ENCODE data around the gene JPH2.

- TF ChIP-seq CTCF (IDR thresholded peaks at IDR 0.05) (no peak), POLR2A (IDR thresholded peaks at IDR 0.05) (no peak)
These were observed 121.3 kb downstream of the JPH2 start for GRCh38 chr20:44065401-44066340.
